H9 (cell line): ENCODE data around the gene CARD19. TPM values are rescaled to one million over a fixed set of nuclear protein-coding genes. Genes with fewer than 3 reads are reported as not detected.

Experiments used
- DNase-seq: peaks from one replicate; pipeline ENCODE4 v3.0.0-alpha.2; 2017
- H2AFZ ChIP-seq: one replicate; pipeline ENCODE4 v1.6.1; 2013; ENCODE audit warnings: mild to moderate bottlenecking, low read length, control low read depth, moderate library complexity
- H2AK5ac ChIP-seq: 2 replicates; pipeline ENCODE4 v1.6.1; 2013; ENCODE audit warnings: low read length, control low read depth, mixed read lengths; ENCODE audit not compliant: insufficient read length
- H2BK120ac ChIP-seq: one replicate; pipeline ENCODE4 v1.6.1; 2013; ENCODE audit warnings: low read depth, mild to moderate bottlenecking, low read length, control low read depth, inconsistent platforms; ENCODE audit not compliant: poor library complexity, severe bottlenecking
- H2BK12ac ChIP-seq: 2 replicates; pipeline ENCODE4 v1.6.1; 2013; ENCODE audit warnings: low read length, control low read depth, mixed read lengths, low read depth; ENCODE audit not compliant: insufficient read length
- H2BK15ac ChIP-seq: 2 replicates; pipeline ENCODE4 v1.6.1; 2013; ENCODE audit warnings: low read depth, low read length, control low read depth
- H2BK20ac ChIP-seq: one replicate; pipeline ENCODE4 v1.6.1; 2013; ENCODE audit warnings: low read depth, mild to moderate bottlenecking, low read length, control low read depth, inconsistent platforms; ENCODE audit not compliant: poor library complexity, severe bottlenecking
- H2BK5ac ChIP-seq: 2 replicates; pipeline ENCODE4 v1.6.1; 2013; ENCODE audit warnings: low read length, control low read depth, mixed read lengths; ENCODE audit not compliant: insufficient read length
- H3K14ac ChIP-seq: 2 replicates; pipeline ENCODE4 v1.6.1; 2013; ENCODE audit warnings: low read length, control low read depth; ENCODE audit not compliant: insufficient read depth
- H3K18ac ChIP-seq: 2 replicates; pipeline ENCODE4 v1.6.1; 2013; ENCODE audit warnings: low read depth, mild to moderate bottlenecking, mixed read lengths, low read length, control low read depth; ENCODE audit not compliant: insufficient read length
- H3K23ac ChIP-seq: 2 replicates; pipeline ENCODE4 v1.6.1; 2013; ENCODE audit warnings: low read length, control low read depth, mixed read lengths, low read depth; ENCODE audit not compliant: insufficient read length
- H3K23me2 ChIP-seq: 2 replicates; pipeline ENCODE4 v1.6.1; 2013; ENCODE audit warnings: low read depth, mild to moderate bottlenecking, mixed read lengths, low read length, control low read depth; ENCODE audit not compliant: insufficient read length, poor library complexity, severe bottlenecking
- H3K27ac ChIP-seq: 2 replicates; pipeline ENCODE4 v1.5.1; 2013; ENCODE audit warnings: low read length, control low read depth, mixed read lengths, low read depth; ENCODE audit not compliant: insufficient read length
- H3K27me3 ChIP-seq: 2 replicates; pipeline ENCODE4 v1.6.1; 2013; ENCODE audit warnings: low read length, control low read depth, inconsistent platforms; ENCODE audit not compliant: insufficient read depth
- H3K4ac ChIP-seq: 2 replicates; pipeline ENCODE4 v1.6.1; 2013; ENCODE audit warnings: low read depth, mild to moderate bottlenecking, control low read depth, inconsistent platforms, low read length, moderate library complexity
- H3K4me1 ChIP-seq: 2 replicates; pipeline ENCODE4 v1.6.1; 2013; ENCODE audit warnings: low read length, control low read depth, inconsistent platforms; ENCODE audit not compliant: insufficient read depth
- H3K4me2 ChIP-seq: 2 replicates; pipeline ENCODE4 v1.6.1; 2013; ENCODE audit warnings: low read length, control low read depth, mixed read lengths; ENCODE audit not compliant: insufficient read length, insufficient read depth
- H3K56ac ChIP-seq: 2 replicates; pipeline ENCODE4 v1.6.1; 2013; ENCODE audit warnings: low read depth, mild to moderate bottlenecking, mixed read lengths, low read length, control low read depth; ENCODE audit not compliant: insufficient read length
- H3K79me1 ChIP-seq: 2 replicates; pipeline ENCODE4 v1.6.1; 2013; ENCODE audit warnings: low read depth, mild to moderate bottlenecking, moderate library complexity, low read length, control low read depth, inconsistent platforms; ENCODE audit not compliant: insufficient read depth, poor library complexity, severe bottlenecking
- H3K79me2 ChIP-seq: 2 replicates; pipeline ENCODE4 v1.6.1; 2013; ENCODE audit warnings: low read length, control low read depth, inconsistent platforms; ENCODE audit not compliant: insufficient read depth
- H3K9ac ChIP-seq: 2 replicates; pipeline ENCODE4 v1.6.1; 2013; ENCODE audit warnings: low read length, control low read depth, mixed read lengths; ENCODE audit not compliant: insufficient read length; ENCODE audit errors: extremely low read depth
- H3K9me3 ChIP-seq: one replicate; pipeline ENCODE4 v1.6.1; 2013; ENCODE audit warnings: low read depth, low read length, inconsistent platforms; ENCODE audit not compliant: control insufficient read depth
- H3T11ph ChIP-seq: one replicate; pipeline ENCODE4 v1.6.1; 2013; ENCODE audit warnings: mild to moderate bottlenecking, low read length, control low read depth, inconsistent platforms
- H4K20me1 ChIP-seq: one replicate; pipeline ENCODE4 v1.6.1; 2013; ENCODE audit not compliant: control insufficient read depth, insufficient read length, insufficient read depth
- H4K5ac ChIP-seq: 2 replicates; pipeline ENCODE4 v1.6.1; 2013; ENCODE audit warnings: low read depth, mild to moderate bottlenecking, mixed read lengths, low read length, control low read depth; ENCODE audit not compliant: insufficient read length
- H4K8ac ChIP-seq: replicated peaks from 2 replicates; pipeline ENCODE4 v1.6.1; 2013; ENCODE audit warnings: low read length, control low read depth, mixed read lengths, low read depth; ENCODE audit not compliant: insufficient read length
- H4K91ac ChIP-seq: 2 replicates; pipeline ENCODE4 v1.6.1; 2013; ENCODE audit warnings: low read depth, mild to moderate bottlenecking, moderate library complexity, mixed read lengths, low read length, control low read depth; ENCODE audit not compliant: insufficient read length
- H3K27ac Mint-ChIP-seq, 3 experiments: 2 replicates in 2 of 3; 3 replicates in 1 of 3; pipeline ENCODE4 v1.8.0; 2020 to 2021; ENCODE audit warnings: mixed read lengths in 3 of 3, mild to moderate bottlenecking in 1 of 3, moderate library complexity in 1 of 3
- H3K27me3 Mint-ChIP-seq: 2 replicates; pipeline ENCODE4 v1.8.0; 2021; ENCODE audit warnings: low read depth, mild to moderate bottlenecking, moderate library complexity, mixed read lengths
- H3K36me3 Mint-ChIP-seq, 3 experiments: 2 replicates in 2 of 3; 3 replicates in 1 of 3; pipeline ENCODE4 v1.8.0; 2020 to 2021; ENCODE audit warnings: low read depth in 3 of 3, mixed read lengths in 3 of 3; ENCODE audit not compliant: insufficient read depth in 1 of 3
- H3K4me1 Mint-ChIP-seq, 2 experiments: 2 replicates each; pipeline ENCODE4 v1.8.0; 2020; ENCODE audit warnings: mixed read lengths in 2 of 2
- H3K4me3 Mint-ChIP-seq, 2 experiments: 2 replicates in 1 of 2; 3 replicates in 1 of 2; pipeline ENCODE4 v1.8.0; 2020 to 2021; ENCODE audit warnings: mild to moderate bottlenecking in 2 of 2, mixed read lengths in 2 of 2, moderate library complexity in 1 of 2
- H3K9me3 Mint-ChIP-seq, 2 experiments: 2 replicates in 1 of 2; 3 replicates in 1 of 2; pipeline ENCODE4 v1.8.0; 2020; ENCODE audit warnings: mild to moderate bottlenecking in 2 of 2, mixed read lengths in 2 of 2, moderate library complexity in 1 of 2
- CTCF ChIP-seq: fragments of 200-600 bp; sonication (generic); conservative IDR thresholded peaks from 3 replicates; pipeline ENCODE4 v1.8.0; 2021; ENCODE audit warnings: antibody characterized with exemption, mild to moderate bottlenecking
- WGBS: extraction: QIAGEN DNeasy Blood & Tissue Kit; methylation state at CpG from one replicate; pipeline ENCODE4 v1.1.7; 2013; ENCODE audit warnings: missing lambda C conversion rate, low lambda C conversion rate, mixed read lengths; ENCODE audit not compliant: insufficient read length; ENCODE audit errors: extremely low coverage; 5-methylcytosine and 5-hydroxymethylcytosine counted together
- total RNA-seq: library from RNA; stranded (reverse); gene quantifications from 2 replicates; pipeline ENCODE4 v1.2.1, GENCODE V29; 2021

Gene CARD19
- total RNA-seq, 1 experiment from 2014 or later: 21.4 TPM

DNA sequence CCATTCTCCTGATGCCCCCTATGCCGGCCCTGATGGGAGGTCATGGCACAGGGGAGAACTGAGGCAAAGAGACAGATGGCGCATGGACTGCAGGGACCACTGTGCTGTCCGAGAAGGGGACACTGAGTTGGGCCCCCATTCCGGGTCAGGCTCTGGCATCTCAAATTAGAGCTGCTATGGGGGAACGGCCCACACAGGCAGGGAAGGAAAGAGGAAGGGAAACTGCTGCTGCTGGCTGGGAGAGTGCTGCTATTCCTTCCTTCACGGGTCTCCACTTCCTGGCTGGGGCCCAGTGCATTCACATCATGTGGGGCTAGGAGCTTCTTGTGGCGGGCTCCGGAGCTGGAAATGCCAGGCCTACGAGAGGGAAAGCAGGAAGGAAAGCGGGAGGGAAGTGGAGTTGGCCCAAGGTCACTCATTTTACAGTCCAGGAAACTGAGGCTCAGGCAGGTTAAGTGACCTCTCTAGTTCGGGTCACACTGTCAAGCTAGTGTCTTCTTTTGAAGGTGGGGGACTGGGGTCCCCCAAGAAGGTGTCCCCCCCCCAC is 1.3 kb upstream of the CARD19 start:
- no peak overlapping the region for H3K4ac ChIP-seq

More for the DNA sequence above, 1.3 kb upstream of the CARD19 start:
- Histone ChIP-seq H2AFZ (no peak overlapping the region), H3K14ac (no peak overlapping the region), H3K9ac (no peak overlapping the region), H3K79me1 (no peaks in the 10 kb centered on the region), H4K20me1 (peaks cover 3% of the 10 kb centered on the region), H4K5ac (peak overlapping the region; percentile 2), H3T11ph (no peak overlapping the region), H2BK120ac (no peak overlapping the region), H3K23me2 (peaks cover 9% of the 10 kb centered on the region), H3K4me1 (no peaks in the 10 kb centered on the region; the same call in 1 of the 2 replicates), H3K23ac (no peak overlapping the region), H2BK12ac (no peak overlapping the region), H3K27ac (peak overlapping the region; percentile 37), H3K79me2 (no peaks in the 10 kb centered on the region), H4K91ac (no peak overlapping the region), H4K8ac (no peak overlapping the region), H2BK15ac (no peak overlapping the region), H2BK5ac (no peak overlapping the region), H3K18ac (peak overlapping the region; percentile 50), H3K56ac (no peak overlapping the region), H3K4me2 (peak overlapping the region; percentile 20), H3K9me3 (no peaks in the 10 kb centered on the region), H3K27me3 (no peaks in the 10 kb centered on the region), H2AK5ac (no peak overlapping the region), H2BK20ac (no peak overlapping the region)
- no peaks in the 10 kb centered on the region; a peak in 1 of 5 replicates for H3K9me3 Mint-ChIP-seq
- H3K4me1 Mint-ChIP-seq: peaks cover 14 to 16% of the 10 kb centered on the region in 2 experiments
- no peak for DNase-seq
- 0 out of 7 replicates have a peak, but pooled peaks cover 0 to 2% (median 0%) of the 10 kb centered on the region in 3 experiments for H3K36me3 Mint-ChIP-seq
- no peak for TF ChIP-seq CTCF
- H3K27me3 Mint-ChIP-seq: peaks cover 2% of the 10 kb centered on the region
- no CpG with 5 or more reads among the region's 11 CpGs for WGBS
- peak overlapping the region; percentile 21 to 91 (median 90); a peak in 5 of 7 replicates for H3K27ac Mint-ChIP-seq
- H3K4me3 Mint-ChIP-seq: peak overlapping the region; percentile 54 to 75
